OCI-LY1 (cell line): ENCODE data around the gene CHRM5.

Experiments used
- EZH2 ChIP-seq: fragments of 200-600 bp; sonication (generic), shearing (Covaris generic); IDR thresholded peaks from 2 replicates; pipeline ENCODE4 v1.8.0; 2017; ENCODE audit warnings: borderline replicate concordance, mixed run types, mild to moderate bottlenecking, antibody characterized with exemption, low read length, moderate library complexity, mixed read lengths
- TF ChIP-seq, protein P1 (sequence below): fragments of 200-600 bp; sonication (generic), shearing (Covaris generic); IDR thresholded peaks from 2 replicates; pipeline ENCODE4 v1.5.1; 2017; ENCODE audit warnings: mild to moderate bottlenecking, antibody characterized with exemption, low read length, moderate library complexity, mixed read lengths

DNA sequence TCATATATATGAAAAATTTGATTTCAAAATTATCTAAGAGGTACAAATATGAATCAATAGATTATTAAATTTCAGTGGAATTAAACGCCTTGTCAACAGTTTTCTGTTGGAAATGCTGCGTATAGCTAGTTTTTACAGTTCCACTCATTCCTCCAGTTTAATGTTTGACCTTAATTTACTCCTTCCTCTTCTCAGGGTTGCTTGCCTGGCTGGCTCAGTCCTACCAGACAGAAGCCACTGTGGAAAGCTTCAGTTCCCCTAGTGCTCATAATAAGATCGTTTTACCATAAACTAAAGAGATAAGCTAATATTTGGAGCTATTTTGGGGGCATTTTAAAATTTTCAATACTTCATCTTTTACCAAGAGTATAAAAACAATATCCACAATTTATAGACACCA is 110.6 kb downstream of the CHRM5 start:
- TF ChIP-seq, protein P1, sequence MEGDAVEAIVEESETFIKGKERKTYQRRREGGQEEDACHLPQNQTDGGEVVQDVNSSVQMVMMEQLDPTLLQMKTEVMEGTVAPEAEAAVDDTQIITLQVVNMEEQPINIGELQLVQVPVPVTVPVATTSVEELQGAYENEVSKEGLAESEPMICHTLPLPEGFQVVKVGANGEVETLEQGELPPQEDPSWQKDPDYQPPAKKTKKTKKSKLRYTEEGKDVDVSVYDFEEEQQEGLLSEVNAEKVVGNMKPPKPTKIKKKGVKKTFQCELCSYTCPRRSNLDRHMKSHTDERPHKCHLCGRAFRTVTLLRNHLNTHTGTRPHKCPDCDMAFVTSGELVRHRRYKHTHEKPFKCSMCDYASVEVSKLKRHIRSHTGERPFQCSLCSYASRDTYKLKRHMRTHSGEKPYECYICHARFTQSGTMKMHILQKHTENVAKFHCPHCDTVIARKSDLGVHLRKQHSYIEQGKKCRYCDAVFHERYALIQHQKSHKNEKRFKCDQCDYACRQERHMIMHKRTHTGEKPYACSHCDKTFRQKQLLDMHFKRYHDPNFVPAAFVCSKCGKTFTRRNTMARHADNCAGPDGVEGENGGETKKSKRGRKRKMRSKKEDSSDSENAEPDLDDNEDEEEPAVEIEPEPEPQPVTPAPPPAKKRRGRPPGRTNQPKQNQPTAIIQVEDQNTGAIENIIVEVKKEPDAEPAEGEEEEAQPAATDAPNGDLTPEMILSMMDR, result no peak
- no peak for TF ChIP-seq EZH2
